ENCODE measurements around the gene ACSF3.

DNA sequence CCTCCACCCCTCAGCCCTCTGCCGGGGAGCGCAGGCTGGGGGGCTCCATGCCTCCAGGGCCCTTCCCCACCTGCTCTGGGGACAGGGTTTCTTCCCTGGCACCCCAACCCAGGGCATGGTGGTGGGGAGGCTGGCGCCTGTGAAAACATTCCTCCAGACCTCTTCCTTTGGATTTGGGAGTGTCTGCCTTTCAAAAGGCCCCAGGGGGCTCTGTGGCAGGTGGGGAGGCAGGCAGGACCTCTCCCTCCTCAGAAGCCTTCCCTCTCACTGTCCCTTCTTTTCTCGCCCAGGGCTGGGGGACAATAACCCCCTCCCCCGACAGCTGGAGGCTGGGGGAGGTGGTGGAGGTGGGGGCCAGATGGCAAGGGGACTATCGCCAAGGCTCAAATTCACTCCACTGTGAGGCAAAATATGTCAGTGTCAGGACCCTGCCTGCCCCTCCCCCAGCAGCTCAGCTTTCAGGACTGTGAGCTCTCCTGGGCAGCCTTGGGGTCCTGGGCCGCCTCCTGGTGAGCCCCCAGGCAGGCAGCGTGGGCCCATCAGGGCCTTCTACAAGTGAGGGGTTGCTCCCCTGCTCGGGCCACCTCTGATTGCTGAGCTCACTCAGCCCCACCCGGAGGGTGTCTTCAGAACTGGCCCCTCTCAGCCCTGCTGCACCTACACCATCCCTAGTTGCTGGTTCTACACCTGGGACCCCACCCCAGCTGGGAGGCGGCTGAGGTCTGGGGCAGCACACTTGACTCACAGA, 79.7 kb downstream of the ACSF3 start:
- TF ChIP-seq POLR2AphosphoS5 (IDR thresholded peaks at IDR 0.05; ENCODE audit: low read depth, low read length) (no peak), TCF7L2 (IDR thresholded peaks at IDR 0.05; ENCODE audit: low read depth, low read length) (no peak)
- TF ChIP-seq, protein P1, sequence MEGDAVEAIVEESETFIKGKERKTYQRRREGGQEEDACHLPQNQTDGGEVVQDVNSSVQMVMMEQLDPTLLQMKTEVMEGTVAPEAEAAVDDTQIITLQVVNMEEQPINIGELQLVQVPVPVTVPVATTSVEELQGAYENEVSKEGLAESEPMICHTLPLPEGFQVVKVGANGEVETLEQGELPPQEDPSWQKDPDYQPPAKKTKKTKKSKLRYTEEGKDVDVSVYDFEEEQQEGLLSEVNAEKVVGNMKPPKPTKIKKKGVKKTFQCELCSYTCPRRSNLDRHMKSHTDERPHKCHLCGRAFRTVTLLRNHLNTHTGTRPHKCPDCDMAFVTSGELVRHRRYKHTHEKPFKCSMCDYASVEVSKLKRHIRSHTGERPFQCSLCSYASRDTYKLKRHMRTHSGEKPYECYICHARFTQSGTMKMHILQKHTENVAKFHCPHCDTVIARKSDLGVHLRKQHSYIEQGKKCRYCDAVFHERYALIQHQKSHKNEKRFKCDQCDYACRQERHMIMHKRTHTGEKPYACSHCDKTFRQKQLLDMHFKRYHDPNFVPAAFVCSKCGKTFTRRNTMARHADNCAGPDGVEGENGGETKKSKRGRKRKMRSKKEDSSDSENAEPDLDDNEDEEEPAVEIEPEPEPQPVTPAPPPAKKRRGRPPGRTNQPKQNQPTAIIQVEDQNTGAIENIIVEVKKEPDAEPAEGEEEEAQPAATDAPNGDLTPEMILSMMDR (IDR thresholded peaks at IDR 0.05), result no peak
- TF ChIP-seq, protein P2, sequence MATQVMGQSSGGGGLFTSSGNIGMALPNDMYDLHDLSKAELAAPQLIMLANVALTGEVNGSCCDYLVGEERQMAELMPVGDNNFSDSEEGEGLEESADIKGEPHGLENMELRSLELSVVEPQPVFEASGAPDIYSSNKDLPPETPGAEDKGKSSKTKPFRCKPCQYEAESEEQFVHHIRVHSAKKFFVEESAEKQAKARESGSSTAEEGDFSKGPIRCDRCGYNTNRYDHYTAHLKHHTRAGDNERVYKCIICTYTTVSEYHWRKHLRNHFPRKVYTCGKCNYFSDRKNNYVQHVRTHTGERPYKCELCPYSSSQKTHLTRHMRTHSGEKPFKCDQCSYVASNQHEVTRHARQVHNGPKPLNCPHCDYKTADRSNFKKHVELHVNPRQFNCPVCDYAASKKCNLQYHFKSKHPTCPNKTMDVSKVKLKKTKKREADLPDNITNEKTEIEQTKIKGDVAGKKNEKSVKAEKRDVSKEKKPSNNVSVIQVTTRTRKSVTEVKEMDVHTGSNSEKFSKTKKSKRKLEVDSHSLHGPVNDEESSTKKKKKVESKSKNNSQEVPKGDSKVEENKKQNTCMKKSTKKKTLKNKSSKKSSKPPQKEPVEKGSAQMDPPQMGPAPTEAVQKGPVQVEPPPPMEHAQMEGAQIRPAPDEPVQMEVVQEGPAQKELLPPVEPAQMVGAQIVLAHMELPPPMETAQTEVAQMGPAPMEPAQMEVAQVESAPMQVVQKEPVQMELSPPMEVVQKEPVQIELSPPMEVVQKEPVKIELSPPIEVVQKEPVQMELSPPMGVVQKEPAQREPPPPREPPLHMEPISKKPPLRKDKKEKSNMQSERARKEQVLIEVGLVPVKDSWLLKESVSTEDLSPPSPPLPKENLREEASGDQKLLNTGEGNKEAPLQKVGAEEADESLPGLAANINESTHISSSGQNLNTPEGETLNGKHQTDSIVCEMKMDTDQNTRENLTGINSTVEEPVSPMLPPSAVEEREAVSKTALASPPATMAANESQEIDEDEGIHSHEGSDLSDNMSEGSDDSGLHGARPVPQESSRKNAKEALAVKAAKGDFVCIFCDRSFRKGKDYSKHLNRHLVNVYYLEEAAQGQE (IDR thresholded peaks at IDR 0.05; ENCODE audit: insufficient read depth in 1 of 2, low read depth in 2 of 2, low read length in 1 of 2), result no peak

Measured in Panc1 (cell line).